GM21526 (cell line): ENCODE data around the gene TMEM255A.

Source experiments
- ATAC-seq: cut with Tn5 transposase; IDR thresholded peaks from one replicate; pipeline ENCODE4 v1.9.1; 2021; ENCODE audit warnings: moderate library complexity; ENCODE audit not compliant: unreplicated experiment, low FRiP score

Gene TMEM255A

DNA sequence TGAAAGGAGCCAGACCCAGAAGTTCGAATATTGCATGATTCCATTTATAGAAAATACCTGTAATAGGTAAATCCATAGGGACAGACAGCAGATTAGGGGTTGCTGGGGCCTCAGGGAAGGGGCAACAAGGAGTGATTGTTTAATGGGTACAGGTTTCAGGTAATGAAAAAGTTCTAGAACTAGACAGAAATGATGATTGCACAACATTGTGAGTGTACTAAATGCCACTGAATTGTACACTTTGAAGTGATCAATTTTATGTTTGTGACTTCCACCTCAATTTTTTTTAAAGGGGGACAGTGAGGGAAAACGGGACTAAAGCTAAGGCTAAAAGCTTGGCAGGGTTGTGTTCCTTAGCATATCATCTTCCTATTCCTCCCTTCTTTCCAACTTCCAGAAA is 37.1 kb downstream of the TMEM255A start:
- no peak for ATAC-seq

DNA sequence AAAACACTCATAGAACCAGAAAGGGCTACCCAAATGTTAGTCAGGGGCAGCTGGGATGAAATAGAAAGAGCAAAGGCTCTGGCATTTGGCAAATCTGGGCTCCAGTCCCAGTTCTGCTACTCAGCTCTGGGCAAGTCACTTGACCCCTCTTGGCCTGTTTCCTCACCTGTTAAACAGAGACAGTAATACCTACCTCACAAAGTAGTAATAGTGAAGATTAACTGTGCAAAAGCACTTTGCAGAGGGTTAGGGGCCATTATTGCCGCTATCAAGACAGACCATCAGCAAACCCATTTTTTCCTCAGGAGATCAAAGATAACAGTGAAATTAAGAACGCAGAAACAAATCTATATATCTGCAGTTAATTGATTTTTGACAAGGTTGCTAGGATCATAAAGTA is 40.0 kb downstream of the TMEM255A start:
- ATAC-seq, result no peak

DNA sequence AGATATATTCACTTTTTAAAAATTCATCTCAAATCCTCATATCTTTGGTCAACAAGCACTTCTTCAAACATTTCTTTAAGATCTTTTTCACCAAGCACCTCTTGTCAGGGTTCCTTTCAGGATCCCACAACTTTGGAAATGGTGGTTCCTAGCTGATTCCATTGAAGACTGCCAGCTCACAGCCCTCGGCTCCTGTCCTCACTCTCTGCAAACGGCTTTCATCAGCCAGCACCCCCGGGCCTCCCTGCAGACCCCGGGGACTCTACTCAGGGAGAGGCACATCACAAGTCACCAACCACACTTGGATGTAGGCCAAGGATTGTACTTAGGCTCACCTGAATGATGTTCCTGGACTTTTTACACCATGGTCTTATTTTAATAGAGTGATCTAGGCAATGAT is 40.7 kb downstream of the TMEM255A start:
- no peak for ATAC-seq

DNA sequence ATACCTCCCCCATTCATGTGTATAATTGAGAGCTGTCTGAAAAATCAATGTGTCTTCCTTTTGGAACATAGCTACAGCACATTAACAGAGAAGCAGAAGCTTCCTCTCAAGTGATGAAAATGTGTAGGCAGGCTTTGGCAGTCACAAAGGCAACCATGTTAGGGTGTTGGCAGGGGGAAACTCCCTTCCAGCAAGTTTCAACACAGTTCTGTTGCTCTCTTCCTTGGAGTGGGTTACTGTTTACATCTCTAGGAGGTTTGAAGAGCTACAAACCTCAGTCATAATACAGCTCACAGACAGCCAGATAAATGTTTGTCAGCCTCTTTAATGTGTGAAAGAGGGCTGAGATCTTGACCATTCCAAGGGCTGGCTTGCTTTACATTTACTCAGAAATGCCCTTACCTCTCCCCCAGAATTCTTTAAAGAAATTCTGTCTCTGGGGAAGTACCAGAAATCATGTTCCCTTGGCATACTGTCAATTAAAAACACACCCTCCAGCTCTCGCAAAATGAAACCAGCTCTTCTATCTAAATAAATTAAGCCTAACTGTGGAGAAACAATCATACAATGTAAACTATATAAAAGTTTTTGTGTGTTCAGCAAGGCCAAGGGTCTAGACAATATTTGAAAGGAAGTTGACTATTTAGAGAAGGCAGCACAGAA is 41.8 kb downstream of the TMEM255A start:
- ATAC-seq, result no peak

DNA sequence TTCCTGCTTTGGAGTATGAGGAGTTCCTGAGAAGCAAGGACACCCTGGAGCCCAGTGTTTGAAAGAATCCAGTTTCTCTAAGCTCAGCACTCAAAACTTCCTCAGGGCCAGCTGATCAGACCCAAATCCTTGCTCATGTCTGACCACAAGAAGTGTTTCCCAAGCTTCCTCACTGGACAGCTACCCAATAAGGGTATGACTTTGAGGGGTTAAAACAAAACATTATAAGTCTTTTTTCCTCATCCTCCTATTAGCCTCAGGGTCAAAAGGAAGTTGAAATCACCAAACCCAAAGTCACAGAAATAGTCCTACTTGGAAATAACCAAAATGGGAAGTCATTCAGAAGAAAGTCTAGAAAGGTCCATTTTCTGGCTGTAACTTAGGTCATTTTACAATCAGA is 46.9 kb downstream of the TMEM255A start:
- ATAC-seq, result no peak

DNA sequence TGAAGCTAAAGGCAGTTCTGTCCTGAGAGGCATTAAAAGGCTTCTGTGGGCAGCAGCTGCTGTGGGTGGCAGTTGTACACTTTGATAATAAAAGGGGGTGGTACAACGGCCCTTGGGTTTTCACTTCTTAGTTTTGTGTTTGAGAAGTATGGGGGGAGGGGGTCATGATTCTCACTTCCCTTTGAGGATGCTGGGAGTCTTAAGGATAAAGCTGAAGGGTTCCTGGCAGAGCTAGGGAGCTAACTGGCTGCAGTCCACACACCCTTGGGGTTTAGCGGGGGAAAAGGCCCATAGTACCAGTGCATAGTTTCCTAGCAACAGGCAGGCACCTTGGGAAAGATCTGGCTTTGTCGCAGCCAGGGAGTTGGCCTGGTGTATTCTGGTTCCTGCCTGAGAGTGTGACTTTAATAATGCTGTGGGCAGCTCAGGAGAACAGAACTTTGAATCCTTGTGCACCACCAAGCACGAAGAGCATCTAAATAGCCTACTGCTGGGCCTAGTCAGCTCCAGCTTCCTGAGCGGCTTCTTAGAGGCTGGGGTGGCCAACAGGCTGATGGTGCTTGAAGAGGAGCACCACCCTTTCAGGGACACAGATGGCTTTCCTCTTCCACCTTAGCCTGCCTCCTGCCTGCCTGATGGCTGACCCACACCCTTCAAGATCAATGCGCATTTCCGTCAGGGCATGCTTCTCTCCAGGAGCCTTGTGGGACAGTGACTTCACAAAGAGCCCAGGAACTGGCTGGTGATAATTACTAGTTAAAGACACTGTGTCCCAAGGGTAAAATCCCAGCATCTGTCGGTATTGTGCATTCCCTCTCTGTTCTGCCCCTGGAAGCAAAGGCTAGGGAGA is 48.2 kb downstream of the TMEM255A start:
- ATAC-seq, result no peak

DNA sequence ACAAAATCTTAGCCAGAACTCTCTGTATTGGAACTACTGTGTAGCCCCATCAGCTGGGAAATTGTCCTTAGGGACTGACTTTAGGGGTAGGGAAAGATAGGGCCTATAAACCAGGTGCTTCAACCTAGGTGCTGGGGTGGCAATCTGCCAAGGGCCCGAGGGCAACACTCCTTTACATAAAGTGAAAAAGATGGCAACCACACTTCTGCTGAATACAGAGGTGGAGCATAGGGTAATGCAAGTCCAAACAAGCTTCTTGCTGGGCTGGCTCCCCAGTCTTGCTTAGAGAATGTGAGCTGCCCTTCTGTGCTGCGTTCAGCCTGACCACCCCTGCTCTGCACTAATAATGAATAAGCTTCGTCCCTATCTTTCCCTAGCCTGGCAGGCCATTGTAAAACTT is 50.9 kb downstream of the TMEM255A start:
- ATAC-seq, result no peak

DNA sequence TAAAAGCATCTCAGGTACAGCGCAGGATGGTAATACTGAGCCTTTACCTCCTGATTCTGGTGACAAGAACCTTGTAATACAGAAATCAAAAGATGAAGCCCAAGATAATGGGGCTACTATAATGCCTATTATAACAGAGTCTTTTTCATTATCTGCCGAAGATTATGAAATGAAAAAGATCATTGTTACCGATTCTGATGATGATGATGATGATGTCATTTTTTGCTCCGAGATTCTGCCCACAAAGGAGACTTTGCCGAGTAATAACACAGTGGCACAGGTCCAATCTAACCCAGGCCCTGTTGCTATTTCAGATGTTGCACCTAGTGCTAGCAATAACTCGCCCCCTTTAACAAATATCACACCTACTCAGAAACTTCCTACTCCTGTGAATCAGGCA is 57.5 kb downstream of the TMEM255A start:
- no peak for ATAC-seq

DNA sequence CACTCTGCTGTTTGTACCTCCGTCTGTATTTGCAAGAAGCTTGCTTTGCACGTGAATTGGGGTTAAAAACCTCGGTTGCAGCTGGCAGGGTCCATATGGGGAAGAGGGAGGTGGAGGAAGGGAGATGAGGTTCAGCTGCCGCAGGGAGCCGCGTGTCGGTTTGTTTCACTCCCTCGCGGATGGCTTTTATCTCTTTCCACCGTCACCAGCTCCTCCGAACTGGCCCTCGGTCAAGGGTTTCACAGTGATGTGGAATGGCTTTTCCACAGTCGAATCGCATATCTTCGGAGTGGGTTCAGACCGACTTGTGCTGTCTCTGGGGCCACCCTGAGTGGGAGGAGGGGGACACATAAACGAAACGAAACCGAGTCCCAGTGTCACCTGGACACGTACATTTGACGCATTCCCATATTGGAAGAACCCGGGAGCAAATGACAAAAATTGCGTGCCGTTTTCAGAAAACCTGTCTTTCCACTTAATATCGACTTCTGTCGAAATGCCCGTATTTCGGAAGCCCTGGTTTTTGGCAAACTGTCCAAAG is 59.7 kb downstream of the TMEM255A start:
- ATAC-seq, result no peak

DNA sequence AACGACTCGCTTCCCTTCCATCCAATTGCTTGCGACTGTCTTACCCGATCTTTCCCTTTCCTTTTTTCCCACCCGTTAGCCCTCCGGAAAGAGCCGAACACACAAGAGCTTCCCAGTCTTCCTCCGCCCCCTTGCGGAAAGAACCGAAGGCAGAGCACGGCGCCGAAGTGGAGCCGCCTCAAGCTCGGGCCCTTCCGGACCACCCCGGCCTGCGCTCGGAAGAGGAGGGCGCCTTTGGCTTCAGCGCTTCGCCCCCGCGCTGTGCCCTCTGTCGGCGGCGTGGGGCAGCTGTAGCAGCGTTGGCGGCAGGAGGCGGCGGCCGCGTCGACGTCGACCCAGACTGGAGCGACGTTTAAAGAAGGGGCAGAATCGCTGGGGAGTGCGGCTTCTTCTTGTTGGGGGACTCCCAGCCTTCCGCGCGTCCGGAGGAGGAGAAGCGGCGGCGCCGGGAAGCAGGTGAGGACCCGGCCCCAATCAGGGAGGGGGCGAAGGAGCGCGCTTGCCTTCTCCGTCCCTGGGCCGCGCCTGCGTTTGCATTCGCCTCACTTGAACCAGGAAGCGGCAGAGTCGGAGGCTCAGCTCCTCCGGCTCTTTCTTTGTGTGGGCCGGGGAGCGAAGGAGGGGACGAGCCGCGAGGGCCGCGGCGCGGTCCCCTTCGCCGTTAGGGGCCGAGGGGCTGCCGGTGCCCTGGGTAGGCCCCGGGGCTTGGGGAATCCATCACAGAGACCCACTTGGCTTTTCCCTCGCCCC is 60.6 kb downstream of the TMEM255A start, which contains the start of gene ZBTB33:
Gene ZBTB33, plus strand, starts transcription at position 291 of the 750 bp plus-strand sequence. CDS start 2,604 bp downstream, outside the sequence.
- ATAC-seq, result peak; percentile 96

DNA sequence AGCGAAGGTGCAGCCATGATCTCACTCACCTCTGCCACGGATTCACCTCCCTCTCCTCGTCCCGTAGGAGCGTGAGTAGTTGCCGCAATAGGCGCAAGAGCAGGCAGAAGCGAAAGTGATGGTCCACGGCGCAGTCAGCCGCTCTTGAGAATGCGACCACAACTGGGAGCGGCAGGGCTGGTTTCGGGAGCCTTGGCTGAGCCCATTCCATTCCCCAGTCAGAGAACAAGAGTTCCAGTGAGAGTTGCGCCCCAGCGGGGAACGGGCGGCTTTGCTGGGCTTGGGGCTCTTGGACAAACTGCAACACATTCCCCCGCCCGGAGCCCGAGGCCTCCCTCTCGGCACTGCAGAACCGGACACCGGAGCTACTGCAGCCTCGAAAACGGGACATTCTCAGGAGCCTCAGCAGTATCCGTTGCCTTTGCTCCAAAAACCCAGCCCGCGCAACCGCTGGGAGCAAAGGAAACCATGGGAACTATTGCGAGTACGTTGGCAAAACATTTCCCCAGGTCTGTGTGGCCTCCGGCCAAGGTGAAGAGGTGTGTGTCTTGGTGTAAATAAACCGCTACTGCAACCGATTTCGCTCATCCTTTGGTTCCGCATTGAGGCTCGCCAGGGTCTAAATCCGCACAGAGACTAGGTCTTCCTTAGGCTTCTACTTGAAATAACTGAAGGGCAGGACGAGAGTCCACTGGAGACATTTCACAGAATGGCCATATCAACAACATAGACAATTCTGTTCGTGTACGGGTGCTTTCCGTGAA is 66.3 kb downstream of the TMEM255A start:
- ATAC-seq, result peak; percentile 70

DNA sequence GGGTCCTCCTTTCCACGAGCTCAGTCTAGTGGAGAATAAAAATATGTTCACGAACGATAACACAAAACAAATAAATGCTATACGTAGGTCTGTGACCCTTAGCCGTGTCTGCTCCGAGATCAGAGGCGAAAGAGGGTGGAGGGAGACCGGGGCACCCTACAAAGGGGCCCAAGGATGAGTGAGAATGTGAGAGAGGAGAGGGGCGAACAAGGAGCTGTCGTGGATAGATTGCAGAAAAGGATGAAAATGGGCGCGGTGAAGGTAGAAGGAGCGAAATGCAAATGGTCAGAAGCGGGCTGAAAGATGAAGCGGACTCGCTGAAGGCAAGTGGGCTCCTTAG is 66.9 kb downstream of the TMEM255A start:
- ATAC-seq, result no peak

DNA sequence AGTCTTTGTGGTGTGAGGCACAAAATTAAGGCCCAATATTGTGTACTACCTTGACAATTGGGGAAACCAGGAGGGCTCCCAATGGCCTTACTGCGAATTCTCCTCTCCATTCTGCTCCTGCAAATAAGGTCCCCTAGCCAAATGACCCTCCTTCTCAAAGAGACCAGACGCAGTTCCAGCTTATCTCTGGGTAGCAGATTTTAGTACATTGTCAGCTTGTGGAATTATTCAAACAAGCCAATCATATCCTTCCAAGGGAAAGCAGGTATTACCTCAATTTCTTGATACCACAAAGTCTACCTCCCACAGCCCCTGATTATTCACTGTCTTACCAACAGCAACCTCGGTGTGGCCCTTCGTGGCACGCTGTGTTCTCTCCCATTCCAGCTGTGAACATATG is 68.4 kb downstream of the TMEM255A start:
- no peak for ATAC-seq

DNA sequence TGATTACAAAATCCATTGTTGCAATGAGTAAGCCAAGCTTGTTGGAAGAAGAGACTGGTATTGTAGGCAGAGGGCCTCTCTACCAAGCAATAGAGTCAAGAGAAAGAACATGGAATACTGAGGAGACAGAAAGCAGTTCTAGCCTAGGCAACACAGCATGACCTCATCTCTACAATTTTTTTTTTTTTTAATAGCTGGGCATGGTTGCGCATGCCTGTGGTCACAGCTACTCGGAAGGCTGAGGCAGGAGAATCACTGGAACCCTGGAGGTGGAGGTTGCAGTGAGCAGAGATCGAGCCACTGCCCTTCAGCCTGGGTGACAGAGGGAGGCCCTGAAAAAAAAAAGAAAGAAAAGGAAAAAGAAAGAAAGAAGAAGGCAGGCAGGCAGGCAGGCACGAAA is 72.3 kb downstream of the TMEM255A start:
- no peak for ATAC-seq

DNA sequence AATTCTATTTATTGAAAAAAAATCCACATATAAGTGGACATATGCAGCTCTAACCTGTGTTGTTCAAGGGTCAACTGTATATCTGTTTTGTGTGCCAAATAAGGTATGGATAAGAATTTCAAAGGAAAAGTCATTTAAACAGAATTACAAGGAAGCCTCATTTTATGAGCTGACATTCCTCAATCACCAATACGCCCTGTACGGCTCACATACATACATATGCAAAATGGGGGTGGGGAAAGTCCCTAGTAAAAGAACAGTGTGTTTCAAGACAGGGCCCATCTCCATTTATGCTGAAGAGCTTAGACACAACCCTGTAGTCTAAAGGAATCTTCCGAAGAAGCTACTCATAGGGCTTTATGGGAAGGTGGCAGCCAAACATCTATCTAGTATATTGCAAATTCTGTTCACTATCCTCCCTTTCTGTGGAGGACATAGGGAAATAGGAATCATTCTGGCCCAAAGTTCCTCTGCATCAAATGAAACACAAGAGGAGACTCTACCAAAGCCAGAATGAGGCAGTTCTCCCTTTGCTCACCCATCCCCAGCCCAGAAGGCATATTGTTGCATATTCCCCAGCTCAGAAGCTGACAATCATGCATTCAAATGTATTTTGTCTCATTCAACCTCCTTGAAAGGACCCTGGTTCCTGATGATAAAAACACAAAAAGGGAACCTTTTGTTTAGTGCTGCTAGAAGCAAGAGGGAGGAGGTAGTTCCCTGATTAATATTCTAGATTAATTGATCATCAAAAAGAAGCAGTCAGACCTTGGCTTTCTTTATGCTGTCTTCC is 74.4 kb downstream of the TMEM255A start:
- ATAC-seq, result no peak

DNA sequence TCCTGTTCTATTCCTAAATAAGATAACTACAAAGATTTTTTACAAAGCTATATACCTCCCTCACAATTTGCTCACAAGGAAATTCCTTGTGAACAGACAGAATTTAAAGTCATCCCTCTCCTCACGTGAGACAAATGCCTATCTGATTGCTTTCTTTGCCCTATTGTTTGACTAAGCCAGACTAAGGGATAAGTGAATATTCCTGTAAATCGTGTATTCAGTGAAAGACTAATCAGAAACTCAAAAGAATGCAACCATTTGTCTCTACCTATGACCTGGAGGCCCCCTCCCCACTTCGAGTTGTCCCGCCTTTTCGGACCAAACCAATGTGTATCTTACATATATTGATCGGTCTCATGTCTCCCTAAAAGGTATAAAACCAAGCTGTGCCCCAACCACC is 76.0 kb downstream of the TMEM255A start:
- ATAC-seq, result no peak

DNA sequence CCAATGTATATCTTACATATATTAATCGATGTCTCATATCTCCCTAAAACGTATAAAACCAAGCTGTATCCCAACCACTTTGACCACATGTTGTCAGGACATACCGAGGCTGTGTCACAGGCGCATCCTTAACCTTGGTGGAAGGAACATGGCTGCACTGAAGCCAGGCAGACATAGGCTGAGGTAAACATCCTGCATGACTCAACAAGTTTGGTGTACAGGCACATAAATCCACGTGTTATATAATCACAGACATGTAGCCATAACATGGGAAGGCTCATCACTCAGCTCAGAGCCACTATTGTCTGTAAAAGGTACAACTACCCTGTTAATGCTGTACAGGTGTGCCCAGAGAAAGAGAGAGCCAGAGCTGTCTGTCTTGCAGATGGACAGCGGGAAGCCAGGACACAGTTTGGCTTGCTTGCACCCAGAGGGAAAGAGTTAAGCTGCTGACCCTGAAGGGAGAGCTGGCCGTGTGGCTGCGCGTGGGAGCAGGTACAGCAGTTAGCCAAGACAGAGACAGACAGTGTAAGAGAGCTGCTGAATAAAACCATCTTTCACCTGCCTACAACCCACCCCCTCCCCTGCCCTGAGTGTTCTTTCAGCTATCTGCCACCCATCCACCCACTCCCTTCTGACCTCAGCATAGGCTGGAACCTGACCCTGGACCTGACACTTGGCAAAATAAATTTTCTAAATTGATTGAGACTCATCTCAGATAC is 82.9 kb downstream of the TMEM255A start:
- no peak for ATAC-seq

DNA sequence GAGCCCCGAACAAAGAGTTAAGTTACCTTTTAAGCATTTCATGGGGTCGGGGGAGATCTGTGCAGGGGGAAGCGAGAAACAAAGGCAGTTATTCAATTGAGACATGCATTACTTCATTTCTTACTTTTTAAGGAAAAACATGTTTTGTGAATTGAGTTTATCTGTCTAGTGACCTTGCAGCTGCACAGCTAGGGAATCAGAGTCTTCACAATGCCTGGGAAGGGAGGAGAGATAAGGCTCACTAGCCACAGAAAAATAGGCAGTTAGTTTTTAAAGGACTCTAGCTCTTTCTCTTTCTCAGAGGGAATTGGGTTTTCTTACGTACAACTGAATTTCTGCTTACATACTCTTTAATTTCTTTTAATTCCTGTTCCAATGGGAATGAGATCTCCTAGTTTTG is 86.9 kb downstream of the TMEM255A start:
- ATAC-seq, result no peak

DNA sequence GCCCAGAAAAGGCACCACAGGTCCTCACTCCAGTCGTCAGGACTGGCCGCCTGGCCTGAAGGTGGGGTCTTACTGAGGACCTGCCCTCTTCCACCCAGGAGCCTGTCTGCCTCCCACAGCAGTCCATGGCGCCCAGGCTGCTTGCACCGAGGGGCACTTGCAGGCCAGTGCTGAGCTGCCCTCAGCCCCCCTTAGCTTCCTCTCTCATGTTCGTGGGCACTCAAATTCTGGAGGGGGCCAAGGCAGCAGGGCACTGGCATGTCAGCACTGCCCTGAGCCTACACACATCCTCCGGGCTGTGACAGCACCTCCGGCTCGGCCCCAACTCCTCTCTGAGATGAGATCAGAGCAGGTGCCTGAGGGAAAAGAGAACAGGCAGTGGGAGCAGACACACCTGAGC is 87.9 kb downstream of the TMEM255A start:
- no peak for ATAC-seq
